Neural cell (in vitro differentiated cells): ENCODE results near the gene KDM4B. TPM values are rescaled to one million over a fixed set of nuclear protein-coding genes. Genes with fewer than 3 reads are reported as not detected.

Experiments used
- H2AFZ ChIP-seq: fragments of 200-600, 300-800 bp; sonication (generic), shearing (Covaris generic); 2 replicates; pipeline ENCODE4 v1.6.0; 2014; ENCODE audit warnings: low read depth, mild to moderate bottlenecking, antibody characterized with exemption, low read length, moderate library complexity
- H3F3A ChIP-seq: fragments of 200-600 bp; shearing (Covaris generic); 2 replicates; pipeline ENCODE4 v1.6.1; 2016; ENCODE audit warnings: mild to moderate bottlenecking, moderate library complexity, mixed read lengths, antibody characterized with exemption, low read length; ENCODE audit not compliant: insufficient read depth, poor library complexity, severe bottlenecking
- H3K27ac ChIP-seq: fragments of 200-600, 300-800 bp; sonication (generic), shearing (Covaris generic); 2 replicates; pipeline ENCODE4 v1.5.1; 2014; ENCODE audit warnings: mild to moderate bottlenecking, low read length, moderate library complexity
- H3K27me3 ChIP-seq: fragments of 300-800, 200-600 bp; sonication (generic), shearing (Covaris generic); 2 replicates; pipeline ENCODE4 v1.6.0; 2014; ENCODE audit warnings: mild to moderate bottlenecking, low read depth, low read length, moderate library complexity; ENCODE audit not compliant: insufficient read depth
- H3K36me3 ChIP-seq: fragments of 300-800, 200-600 bp; sonication (generic), shearing (Covaris generic); 2 replicates; pipeline ENCODE4 v1.5.1; 2014; ENCODE audit warnings: mild to moderate bottlenecking, antibody characterized with exemption, low read length, moderate library complexity; ENCODE audit not compliant: insufficient read depth
- H3K4me2 ChIP-seq: fragments of 300-800, 200-600 bp; sonication (generic), shearing (Covaris generic); 2 replicates; pipeline ENCODE4 v1.6.0; 2014; ENCODE audit warnings: mild to moderate bottlenecking, low read length
- H3K4me3 ChIP-seq: fragments of 300-800, 200-600 bp; sonication (generic), shearing (Covaris generic); 2 replicates; pipeline ENCODE4 v1.5.1; 2014; ENCODE audit warnings: mild to moderate bottlenecking, low read length, moderate library complexity
- H3K79me2 ChIP-seq: fragments of 200-600 bp; shearing (Covaris generic); replicated peaks from 2 replicates; pipeline ENCODE4 v1.6.0; 2014; ENCODE audit warnings: mild to moderate bottlenecking, low read length, moderate library complexity; ENCODE audit not compliant: insufficient read depth
- H3K9ac ChIP-seq: fragments of 300-800, 200-600 bp; sonication (generic), shearing (Covaris generic); 2 replicates; pipeline ENCODE4 v1.6.1; 2016; ENCODE audit warnings: mild to moderate bottlenecking, low read length, mixed read lengths
- H3K9me2 ChIP-seq: fragments of 200-600 bp; shearing (Covaris generic); 2 replicates; pipeline ENCODE4 v1.6.1; 2016; ENCODE audit warnings: mild to moderate bottlenecking, low read length, mixed read lengths; ENCODE audit not compliant: insufficient read depth
- H3K9me3 ChIP-seq: fragments of 200-600, 300-800 bp; sonication (generic), shearing (Covaris generic); 2 replicates; pipeline ENCODE4 v1.6.1; 2016; ENCODE audit warnings: mild to moderate bottlenecking, mixed run types, low read length, moderate library complexity, mixed read lengths
- H4K20me1 ChIP-seq: fragments of 200-600 bp; shearing (Covaris generic); 2 replicates; pipeline ENCODE4 v1.6.1; 2016; ENCODE audit warnings: mild to moderate bottlenecking, mixed run types; ENCODE audit not compliant: insufficient read depth
- CTCF ChIP-seq: fragments of 450-650 bp; IDR thresholded peaks from 2 replicates; pipeline ENCODE4 v1.5.1; 2014; ENCODE audit warnings: antibody characterized with exemption, mild to moderate bottlenecking, moderate library complexity; ENCODE audit not compliant: poor library complexity, severe bottlenecking
- EP300 ChIP-seq: fragments of 450-650 bp; conservative IDR thresholded peaks from 2 replicates; pipeline ENCODE4 v1.6.1; 2014; ENCODE audit warnings: antibody characterized with exemption, mild to moderate bottlenecking, moderate library complexity; ENCODE audit not compliant: poor library complexity, severe bottlenecking
- EZH2 ChIP-seq: fragments of 200-600, 300-800 bp; shearing (Covaris generic), sonication (generic); IDR thresholded peaks from 2 replicates; pipeline ENCODE4 v1.6.1; 2014; ENCODE audit warnings: antibody characterized with exemption, low read length, borderline replicate concordance, mild to moderate bottlenecking; ENCODE audit not compliant: insufficient read depth, poor library complexity, severe bottlenecking
- MXI1 ChIP-seq: fragments of 450-650 bp; conservative IDR thresholded peaks from 2 replicates; pipeline ENCODE4 v1.6.1; 2014; ENCODE audit warnings: antibody characterized with exemption, mild to moderate bottlenecking; ENCODE audit not compliant: poor library complexity, severe bottlenecking
- POLR2AphosphoS5 ChIP-seq: IDR thresholded peaks from 2 replicates; pipeline ENCODE4 v1.6.1; 2012
- RAD21 ChIP-seq: fragments of 450-650 bp; conservative IDR thresholded peaks from 2 replicates; pipeline ENCODE4 v1.6.1; 2014; ENCODE audit warnings: antibody characterized with exemption, mild to moderate bottlenecking, moderate library complexity
- TAF1 ChIP-seq: IDR thresholded peaks from 2 replicates; pipeline ENCODE4 v1.6.1; 2012; ENCODE audit warnings: low read depth
- polyA plus RNA-seq: library from polyadenylated mRNA; depleted of rRNA; stranded (reverse); fragments of >200 nt; gene quantifications from 2 replicates; pipeline ENCODE4 v1.2.3, GENCODE V29; 2014
- TF ChIP-seq, protein P1 (sequence below): IDR thresholded peaks from 2 replicates; pipeline ENCODE4 v1.6.1; 2012; ENCODE audit warnings: borderline replicate concordance

Gene KDM4B
- polyA plus RNA-seq, 1 donor from 2014 or later, result 19.1 TPM

GRCh38 chr19:5131031-5131505 lies 162.2 kb downstream of the KDM4B start:
- H3K9me3 ChIP-seq, result no peaks in the 10 kb centered on the region
- H3K27me3 ChIP-seq, result no peaks in the 10 kb centered on the region
- no peaks in the 10 kb centered on the region for H3K36me3 ChIP-seq
- H3K79me2 ChIP-seq, result no peaks in the 10 kb centered on the region
- H3K9me2 ChIP-seq, result no peaks in the 10 kb centered on the region
- H3K4me2 ChIP-seq, result no peak overlapping the region
- no peaks in the 10 kb centered on the region for H3F3A ChIP-seq
- no peak overlapping the region for H2AFZ ChIP-seq
- no peak overlapping the region for H3K4me3 ChIP-seq
- no peak for TF ChIP-seq EP300
- no peak overlapping the region for H3K27ac ChIP-seq
- H4K20me1 ChIP-seq, result no peaks in the 10 kb centered on the region
- no peak overlapping the region for H3K9ac ChIP-seq

DNA sequence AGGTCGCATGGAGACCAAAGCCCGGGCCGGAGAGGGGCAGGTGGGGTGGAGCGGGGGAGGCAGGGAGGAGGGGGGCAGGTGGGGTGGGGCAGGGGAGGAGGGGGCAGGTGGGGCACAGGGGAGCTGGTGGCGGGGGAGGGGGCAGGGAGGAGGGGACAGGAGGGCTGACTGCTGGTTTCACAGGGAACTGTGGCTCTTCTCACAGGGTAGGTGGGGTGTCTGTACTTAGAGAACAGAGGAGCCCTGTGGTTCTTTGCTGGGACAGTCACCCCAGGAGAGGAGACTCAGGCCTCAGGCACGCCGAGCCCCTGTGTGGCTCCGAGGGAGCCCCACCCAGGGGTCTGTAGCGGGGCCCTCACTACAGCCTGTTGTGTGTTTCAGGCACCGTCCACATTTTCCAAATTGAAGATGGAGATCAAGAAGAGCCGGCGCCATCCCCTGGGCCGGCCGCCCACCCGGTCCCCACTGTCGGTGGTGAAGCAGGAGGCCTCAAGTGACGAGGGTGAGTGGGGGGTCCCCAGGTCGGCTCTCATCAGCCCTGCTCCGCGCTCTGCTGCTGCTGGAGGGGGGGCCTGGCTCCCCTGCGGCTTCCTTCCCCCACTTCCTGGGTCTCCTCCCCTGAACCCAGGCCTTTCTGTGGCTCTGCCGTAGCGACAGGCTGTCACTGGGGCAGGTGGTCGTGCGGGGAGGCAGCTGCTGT lies 162.7 kb downstream of the KDM4B start:
- no peak overlapping the region for H3K4me2 ChIP-seq
- H3K36me3 ChIP-seq, result no peaks in the 10 kb centered on the region

More for the DNA sequence above, 162.7 kb downstream of the KDM4B start:
- Histone ChIP-seq H3K27ac (no peak overlapping the region), H3K4me3 (no peak overlapping the region), H3K9me2 (no peaks in the 10 kb centered on the region), H3K9me3 (no peaks in the 10 kb centered on the region), H3K9ac (peak overlapping the region; percentile 23), H2AFZ (no peak overlapping the region), H3F3A (no peaks in the 10 kb centered on the region), H3K27me3 (no peaks in the 10 kb centered on the region), H3K79me2 (no peaks in the 10 kb centered on the region), H4K20me1 (no peaks in the 10 kb centered on the region)
- TF ChIP-seq EP300, result no peak
- no peak for TF ChIP-seq RAD21
- no peak for TF ChIP-seq EZH2
- TF ChIP-seq, protein P1, sequence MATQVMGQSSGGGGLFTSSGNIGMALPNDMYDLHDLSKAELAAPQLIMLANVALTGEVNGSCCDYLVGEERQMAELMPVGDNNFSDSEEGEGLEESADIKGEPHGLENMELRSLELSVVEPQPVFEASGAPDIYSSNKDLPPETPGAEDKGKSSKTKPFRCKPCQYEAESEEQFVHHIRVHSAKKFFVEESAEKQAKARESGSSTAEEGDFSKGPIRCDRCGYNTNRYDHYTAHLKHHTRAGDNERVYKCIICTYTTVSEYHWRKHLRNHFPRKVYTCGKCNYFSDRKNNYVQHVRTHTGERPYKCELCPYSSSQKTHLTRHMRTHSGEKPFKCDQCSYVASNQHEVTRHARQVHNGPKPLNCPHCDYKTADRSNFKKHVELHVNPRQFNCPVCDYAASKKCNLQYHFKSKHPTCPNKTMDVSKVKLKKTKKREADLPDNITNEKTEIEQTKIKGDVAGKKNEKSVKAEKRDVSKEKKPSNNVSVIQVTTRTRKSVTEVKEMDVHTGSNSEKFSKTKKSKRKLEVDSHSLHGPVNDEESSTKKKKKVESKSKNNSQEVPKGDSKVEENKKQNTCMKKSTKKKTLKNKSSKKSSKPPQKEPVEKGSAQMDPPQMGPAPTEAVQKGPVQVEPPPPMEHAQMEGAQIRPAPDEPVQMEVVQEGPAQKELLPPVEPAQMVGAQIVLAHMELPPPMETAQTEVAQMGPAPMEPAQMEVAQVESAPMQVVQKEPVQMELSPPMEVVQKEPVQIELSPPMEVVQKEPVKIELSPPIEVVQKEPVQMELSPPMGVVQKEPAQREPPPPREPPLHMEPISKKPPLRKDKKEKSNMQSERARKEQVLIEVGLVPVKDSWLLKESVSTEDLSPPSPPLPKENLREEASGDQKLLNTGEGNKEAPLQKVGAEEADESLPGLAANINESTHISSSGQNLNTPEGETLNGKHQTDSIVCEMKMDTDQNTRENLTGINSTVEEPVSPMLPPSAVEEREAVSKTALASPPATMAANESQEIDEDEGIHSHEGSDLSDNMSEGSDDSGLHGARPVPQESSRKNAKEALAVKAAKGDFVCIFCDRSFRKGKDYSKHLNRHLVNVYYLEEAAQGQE, result no peak
- TF ChIP-seq MXI1, result no peak
- no peak for TF ChIP-seq POLR2AphosphoS5
- no peak for TF ChIP-seq TAF1
- no peak for TF ChIP-seq CTCF
